ENCODE data around the gene ARL16. TPM values are rescaled to one million over a fixed set of nuclear protein-coding genes. Genes with fewer than 3 reads are reported as not detected.

The ARL16 gene
- total RNA-seq, 1 donor from 2014 or later: 43.3 TPM

DNA sequence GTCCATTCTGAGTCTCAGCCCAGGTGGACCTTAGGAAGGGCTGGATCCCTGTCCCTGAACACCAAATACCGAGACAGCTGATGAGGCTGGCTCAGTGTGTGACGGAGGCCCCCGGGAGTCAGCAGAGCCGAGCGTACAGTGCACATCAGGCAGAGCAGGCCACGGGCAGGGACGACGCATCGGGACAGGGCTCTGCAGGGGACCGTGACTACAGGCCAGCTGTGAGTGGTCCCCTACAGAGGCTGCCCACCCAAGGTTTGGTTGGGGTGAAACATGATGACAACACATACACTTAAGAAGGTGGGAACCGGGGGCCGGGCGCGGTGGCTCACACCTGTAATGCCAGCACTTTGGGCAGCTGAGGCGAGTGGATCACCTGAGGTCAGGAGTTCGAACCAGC is 10.6 kb downstream of the ARL16 start:
- DNase-seq (ENCODE audit: low read depth, low spot score): no peak

DNA sequence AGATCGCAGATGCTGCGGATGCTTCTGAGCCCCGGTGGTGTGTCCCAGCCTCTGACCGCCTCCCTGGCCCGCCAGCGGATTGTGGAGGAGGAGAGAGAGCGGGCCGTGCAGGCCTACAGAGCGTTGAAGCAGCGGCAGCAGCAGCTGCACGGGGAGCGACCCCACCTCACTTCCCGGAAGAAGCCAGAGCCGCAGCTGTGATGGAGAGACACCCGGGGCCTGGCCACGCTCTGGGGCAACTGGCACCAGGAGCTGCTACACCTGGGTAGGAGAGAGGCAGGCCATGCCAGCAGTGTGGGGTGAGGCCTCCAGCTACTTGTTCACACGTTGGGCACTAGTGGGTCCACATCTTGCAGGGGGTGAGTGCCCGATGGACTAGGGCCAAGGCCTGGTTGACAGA is 11.1 kb downstream of the ARL16 start:
- no peak for DNase-seq (ENCODE audit: low read depth, low spot score)

GRCh38 chr17:81667754-81668153 is 15.8 kb downstream of the ARL16 start:
- DNase-seq (ENCODE audit: low read depth, low spot score): no peak

GRCh38 chr17:81666342-81667191 is 17.0 kb downstream of the ARL16 start, which contains the start of the genes CCDC137 and OXLD1:
Gene CCDC137 (plus strand): TSS chr17:81666737. CDS start chr17:81666767, 30 bp downstream.
Gene OXLD1 (minus strand): TSS chr17:81666605. CDS start chr17:81666577, 28 bp downstream.
- DNase-seq (ENCODE audit: low read depth, low spot score): peak; percentile 91

DNA sequence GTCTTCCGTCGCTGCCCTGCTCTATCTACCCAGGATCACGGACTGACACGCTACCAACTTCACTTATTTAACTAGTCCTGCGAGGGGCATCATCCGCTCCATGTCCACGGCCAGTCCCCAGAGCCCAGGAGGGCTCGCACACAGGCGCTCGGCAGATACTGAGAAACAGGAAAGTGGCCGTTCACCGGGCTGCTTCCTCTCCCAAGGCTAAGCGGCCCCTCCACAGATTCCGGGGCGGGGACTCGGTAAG is 17.6 kb downstream of the ARL16 start:
- DNase-seq (ENCODE audit: low read depth, low spot score): no peak

DNA sequence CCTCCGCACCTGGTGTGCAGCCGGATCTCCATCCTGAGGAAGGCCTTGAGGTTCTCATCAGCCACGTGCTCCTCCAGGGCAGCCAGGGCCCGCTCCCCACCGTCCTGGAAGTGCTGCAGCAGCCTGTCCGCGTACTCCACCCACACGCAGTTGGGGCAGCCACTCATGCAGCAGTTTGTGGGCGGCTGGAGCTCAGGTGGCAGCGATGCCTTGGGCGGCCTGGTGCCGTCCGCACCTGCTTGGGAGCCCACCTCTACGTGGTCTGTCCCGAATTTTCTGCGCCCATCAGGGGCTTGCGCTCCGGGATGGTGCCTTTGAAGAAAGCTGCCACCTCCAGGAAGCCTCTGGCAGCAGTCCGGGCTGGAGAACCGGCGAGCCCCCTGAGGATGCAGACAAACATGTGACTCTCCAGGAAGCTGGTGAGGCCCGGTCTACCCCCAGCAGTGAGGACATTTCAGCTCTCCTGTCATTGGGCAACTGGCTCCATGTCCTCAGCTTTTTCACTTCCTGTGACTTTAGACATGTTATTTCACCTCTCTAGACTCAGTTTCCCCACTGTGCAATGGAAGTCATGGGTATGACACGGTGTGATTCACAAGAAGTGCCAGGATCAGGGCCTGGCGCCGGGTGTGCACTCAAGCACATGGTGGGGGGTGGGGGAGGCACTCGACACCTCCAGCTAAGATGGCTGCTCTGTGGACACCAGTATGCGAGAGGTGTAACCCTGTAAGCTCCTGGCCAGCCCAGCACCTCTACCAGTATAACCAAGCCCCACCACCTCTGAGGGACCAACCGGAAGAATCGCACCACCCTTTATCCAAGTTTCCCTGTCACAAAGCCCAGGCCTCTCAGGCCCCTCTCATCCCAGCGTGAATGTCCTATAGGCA is 18.1 kb downstream of the ARL16 start:
- no peak for DNase-seq (ENCODE audit: low read depth, low spot score)

DNA sequence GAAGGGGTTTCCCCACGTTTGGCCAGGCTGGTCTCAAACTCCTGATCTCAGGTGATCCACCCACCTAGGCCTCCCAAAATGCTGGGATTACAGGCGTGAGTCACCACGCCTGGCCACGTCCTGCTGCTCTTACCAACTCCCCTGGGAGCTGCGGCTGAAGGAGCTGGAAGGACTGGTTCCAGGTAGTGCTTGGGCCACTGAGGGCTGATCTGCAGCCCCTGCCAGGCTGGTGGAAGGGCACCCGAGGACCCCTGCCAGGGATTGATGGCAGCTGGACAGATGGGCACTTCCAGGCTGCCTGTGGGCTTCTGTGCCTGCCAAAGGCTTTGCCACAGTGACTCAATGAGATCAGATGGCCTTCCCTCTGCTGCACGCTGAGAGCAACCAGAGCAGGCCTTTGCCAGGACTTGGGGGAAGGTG is 19.5 kb downstream of the ARL16 start:
- no peak for DNase-seq (ENCODE audit: low read depth, low spot score)

DNA sequence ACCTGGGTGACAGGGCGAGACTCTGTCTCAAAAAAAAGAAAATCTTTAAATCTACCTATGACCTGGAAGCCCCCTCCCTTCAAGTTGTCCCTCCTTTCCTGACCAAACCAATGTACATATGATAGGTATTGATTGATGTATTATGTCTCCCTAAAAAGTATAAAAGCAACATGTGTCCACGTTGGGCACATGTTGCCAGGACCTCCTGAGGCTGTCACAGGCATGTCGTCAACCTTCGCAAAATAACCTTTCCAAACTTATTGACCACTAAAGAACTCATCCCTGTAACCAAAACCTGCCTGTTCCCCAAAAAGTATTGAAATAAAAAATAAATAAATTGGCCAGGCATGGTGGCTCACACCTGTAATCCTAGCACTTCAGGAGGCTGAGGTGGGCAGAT is 21.6 kb downstream of the ARL16 start:
- no peak for DNase-seq (ENCODE audit: low read depth, low spot score)

GRCh38 chr17:81660441-81660840 is 23.2 kb downstream of the ARL16 start:
- DNase-seq (ENCODE audit: low read depth, low spot score): no peak

DNA sequence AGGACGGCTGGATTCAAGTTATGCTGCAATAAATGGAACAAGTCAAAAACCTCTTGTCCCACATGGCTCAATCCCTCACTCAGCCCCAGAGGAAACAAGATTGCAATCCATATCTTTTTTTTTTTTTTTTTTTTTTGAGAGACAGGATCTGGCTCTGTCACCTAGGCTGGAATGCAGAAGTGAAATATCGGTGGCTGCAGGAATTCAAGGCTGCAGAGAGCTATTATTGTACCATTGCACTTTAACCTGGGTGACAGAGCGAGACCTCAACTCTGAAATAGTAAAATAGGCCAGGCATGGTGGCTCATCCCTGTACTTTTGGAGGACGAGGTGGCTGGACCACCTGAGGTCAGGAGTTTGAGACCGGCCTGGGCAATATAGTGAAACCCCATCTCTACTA is 24.6 kb downstream of the ARL16 start:
- no peak for DNase-seq (ENCODE audit: low read depth, low spot score)

- DNase-seq (ENCODE audit: low read depth, low spot score): no peak
These were observed 26.8 kb downstream of the ARL16 start for GRCh38 chr17:81656835-81657234.

DNA sequence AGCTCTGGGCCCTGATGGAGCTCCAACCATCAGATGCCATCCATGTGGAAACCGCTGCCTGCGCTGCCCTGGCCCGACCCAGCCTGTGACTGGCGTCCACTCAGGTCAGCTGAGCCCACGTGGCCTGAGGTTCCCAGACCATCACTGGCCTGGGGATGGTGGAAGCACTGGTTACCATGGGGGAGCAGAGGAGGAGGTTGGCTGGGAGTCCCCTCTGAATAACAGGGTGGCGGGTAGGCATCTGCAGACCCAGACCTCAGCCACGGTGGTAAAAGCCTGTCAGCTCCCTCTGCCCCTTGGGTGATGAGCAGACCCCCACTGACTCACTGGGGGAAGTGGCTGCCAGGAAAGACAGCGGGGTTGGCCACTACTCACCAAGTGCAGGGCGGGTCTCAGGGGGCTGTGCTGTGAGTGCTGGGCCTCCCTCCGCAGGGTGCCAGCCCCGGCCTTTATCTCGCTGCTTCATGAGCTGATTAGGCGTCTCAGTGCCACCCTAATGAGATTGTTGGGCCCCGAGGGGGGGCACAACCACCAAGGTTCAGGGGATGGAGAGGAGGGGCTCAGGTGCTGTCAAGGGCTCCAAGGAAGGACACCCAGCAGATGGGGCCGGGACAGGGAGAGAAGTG is 27.4 kb downstream of the ARL16 start, which contains the start of gene PDE6G:
PDE6G (minus strand) TSS at position 425 of the 626 bp plus-strand sequence. CDS start 3,237 bp downstream, outside the sequence.
- no peak for DNase-seq (ENCODE audit: low read depth, low spot score)

GRCh38 chr17:81655378-81656117 is 28.0 kb downstream of the ARL16 start:
- DNase-seq (ENCODE audit: low read depth, low spot score): no peak

- no peak for DNase-seq (ENCODE audit: low read depth, low spot score)
These were observed 30.5 kb downstream of the ARL16 start for GRCh38 chr17:81652906-81653771.

- no peak for DNase-seq (ENCODE audit: low read depth, low spot score)
These were observed 31.9 kb downstream of the ARL16 start for GRCh38 chr17:81651692-81652091.

DNA sequence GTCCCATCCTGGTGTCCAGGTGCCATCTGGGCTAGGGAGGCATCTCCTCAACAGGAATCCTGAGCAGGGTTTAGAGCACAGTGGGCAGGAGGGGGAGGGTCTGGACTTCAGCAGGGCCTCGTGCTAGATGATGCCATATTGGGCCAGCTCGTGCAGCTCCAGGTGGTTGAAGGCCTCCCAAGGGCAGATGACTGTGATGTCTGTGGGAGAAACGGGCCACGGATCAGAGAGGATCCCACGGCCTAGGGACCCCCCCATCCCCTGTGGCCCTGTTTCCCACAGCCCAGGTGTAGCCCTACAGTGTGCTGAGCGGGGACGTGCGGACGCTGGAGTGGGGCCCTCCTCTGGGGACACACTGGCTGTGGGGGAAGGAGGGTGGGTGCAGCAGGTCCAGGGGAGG is 32.6 kb downstream of the ARL16 start:
- DNase-seq (ENCODE audit: low read depth, low spot score): no peak

- DNase-seq (ENCODE audit: low read depth, low spot score): no peak
These were observed 34.9 kb downstream of the ARL16 start for GRCh38 chr17:81648707-81649085.

DNA sequence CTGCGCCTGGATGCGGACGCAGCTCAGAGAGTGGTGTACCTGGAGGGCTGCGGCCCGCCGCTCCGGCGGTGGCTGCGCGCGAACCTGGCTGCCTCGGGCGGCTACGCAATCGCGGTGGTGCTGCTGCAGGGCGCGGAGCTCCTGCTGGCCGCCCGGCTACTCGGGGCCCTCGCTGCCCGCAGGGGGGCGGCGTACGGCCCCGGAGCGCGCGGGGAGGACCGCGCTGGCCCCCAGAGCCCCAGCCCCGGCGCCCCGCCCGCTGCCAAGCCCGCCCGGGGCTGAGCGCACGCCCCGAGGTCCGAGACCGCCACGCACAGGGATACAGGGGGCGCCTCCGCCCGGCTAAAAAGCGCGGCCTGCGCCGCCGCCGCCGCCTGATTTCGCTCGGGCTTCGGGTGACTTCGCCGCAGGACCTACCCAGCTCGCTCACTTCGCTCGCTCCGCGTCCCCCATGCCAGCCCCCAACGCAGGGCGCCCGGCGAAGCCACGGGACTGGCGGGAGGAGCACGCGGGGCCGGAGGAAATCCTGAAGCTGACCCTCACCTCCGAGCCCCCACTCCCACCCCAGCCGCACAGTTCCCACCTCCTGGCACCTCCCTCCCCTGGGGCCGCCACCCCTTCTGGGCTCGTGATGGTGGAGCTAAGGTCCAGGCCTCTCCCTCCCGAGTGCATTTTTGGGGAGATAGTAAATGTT is 35.4 kb downstream of the ARL16 start:
- no peak for DNase-seq (ENCODE audit: low read depth, low spot score)

GRCh38 chr17:81647640-81648012 is 36.0 kb downstream of the ARL16 start:
- DNase-seq (ENCODE audit: low read depth, low spot score): no peak
